Activated CD8-positive, alpha-beta memory T cell treated with anti-CD3 and anti-CD28 coated beads for 48 hours (primary cell): ENCODE results near the gene TLCD2.
"Not testable (repeated sequence)": the region's sequence is repeated elsewhere in the genome, so short reads cannot be mapped to it uniquely, and the experiment has no call there.

ENCODE experiments used
- DNase-seq, 3 experiments: peaks; one replicate each; pipeline ENCODE4 v3.0.0-alpha.2; 2020; ENCODE audit warnings: low read depth in 2 of 3, low spot score in 2 of 3

TLCD2 gene

GRCh38 chr17:1693339-1693738, 16.8 kb downstream of the TLCD2 start:
- no peak for DNase-seq

GRCh38 chr17:1690544-1691221, 19.5 kb downstream of the TLCD2 start:
- DNase-seq = no peak

- DNase-seq = not testable (repeated sequence)
These were observed 21.8 kb downstream of the TLCD2 start for GRCh38 chr17:1688405-1688804.

GRCh38 chr17:1686086-1686485, 24.1 kb downstream of the TLCD2 start:
- no peak for DNase-seq

- DNase-seq = peak; percentile 93 to 96 (median 95)
These were observed 25.6 kb downstream of the TLCD2 start, which contains the start of gene PRPF8 for GRCh38 chr17:1684378-1685189. TSS of gene PRPF8 (minus strand) at chr17:1684867. CDS start at chr17:1684571, 296 bp downstream.

GRCh38 chr17:1683459-1683858, 26.7 kb downstream of the TLCD2 start:
- DNase-seq = no peak

GRCh38 chr17:1676401-1676800, 33.8 kb downstream of the TLCD2 start:
- DNase-seq = no peak

- no peak for DNase-seq
These were observed 37.0 kb downstream of the TLCD2 start for GRCh38 chr17:1673041-1673785.

- not testable (repeated sequence) for DNase-seq
These were observed 46.2 kb downstream of the TLCD2 start for GRCh38 chr17:1663934-1664333.

- no peak for DNase-seq
These were observed 49.1 kb downstream of the TLCD2 start for GRCh38 chr17:1661045-1661444.

- no peak for DNase-seq
These were observed 52.1 kb downstream of the TLCD2 start for GRCh38 chr17:1658100-1658499.

GRCh38 chr17:1653735-1654134, 56.4 kb downstream of the TLCD2 start:
- no peak for DNase-seq

GRCh38 chr17:1652794-1653193, 57.4 kb downstream of the TLCD2 start:
- not testable (repeated sequence) for DNase-seq
